ENCODE measurements around the gene SERPINB10.

SERPINB10 gene, protein sequence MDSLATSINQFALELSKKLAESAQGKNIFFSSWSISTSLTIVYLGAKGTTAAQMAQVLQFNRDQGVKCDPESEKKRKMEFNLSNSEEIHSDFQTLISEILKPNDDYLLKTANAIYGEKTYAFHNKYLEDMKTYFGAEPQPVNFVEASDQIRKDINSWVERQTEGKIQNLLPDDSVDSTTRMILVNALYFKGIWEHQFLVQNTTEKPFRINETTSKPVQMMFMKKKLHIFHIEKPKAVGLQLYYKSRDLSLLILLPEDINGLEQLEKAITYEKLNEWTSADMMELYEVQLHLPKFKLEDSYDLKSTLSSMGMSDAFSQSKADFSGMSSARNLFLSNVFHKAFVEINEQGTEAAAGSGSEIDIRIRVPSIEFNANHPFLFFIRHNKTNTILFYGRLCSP

DNA sequence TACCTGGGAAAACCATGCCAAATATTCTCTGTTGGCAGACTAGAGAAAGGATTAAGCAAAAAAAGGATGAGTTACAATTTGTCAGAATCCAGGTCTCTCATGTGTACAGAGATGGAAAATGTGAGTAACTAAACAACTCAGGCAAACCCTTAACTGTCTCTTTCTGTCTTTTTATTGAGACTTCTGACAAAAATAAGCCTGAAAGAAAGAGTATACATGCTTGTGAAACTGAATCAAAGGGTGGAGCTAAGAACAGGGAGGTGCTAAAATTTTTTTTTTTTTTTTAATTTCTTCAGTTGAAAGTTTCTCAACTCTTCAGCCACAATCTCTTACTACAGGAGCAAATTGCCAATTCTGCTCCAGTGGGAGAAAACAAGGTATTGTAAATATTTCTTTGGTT lies at the start of gene SERPINB10:
Gene SERPINB10 (plus strand): TSS at position 295 of the 400 bp plus-strand sequence. CDS start 7,553 bp downstream, outside the sequence.
- DNase-seq: no peak

DNA sequence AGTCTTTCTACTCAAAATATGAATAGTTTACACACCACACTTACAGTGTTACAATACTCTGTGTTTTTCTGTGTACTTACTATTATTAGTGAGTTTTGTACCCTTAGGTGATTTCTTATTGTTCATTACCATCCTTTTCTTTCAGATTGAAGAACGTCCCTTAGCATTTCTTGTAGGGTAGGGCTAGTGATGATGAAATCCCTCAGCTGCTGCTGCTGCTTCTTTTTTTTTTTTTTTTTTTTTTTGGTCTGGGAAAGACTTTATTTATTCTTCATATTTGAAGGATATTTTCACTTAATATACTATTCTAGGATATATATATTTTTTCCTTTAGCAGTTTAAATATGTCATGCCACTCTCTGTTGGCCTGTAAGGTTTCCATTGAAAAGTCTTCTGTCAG lies 49.3 kb upstream of the SERPINB10 start:
- no peak for DNase-seq

DNA sequence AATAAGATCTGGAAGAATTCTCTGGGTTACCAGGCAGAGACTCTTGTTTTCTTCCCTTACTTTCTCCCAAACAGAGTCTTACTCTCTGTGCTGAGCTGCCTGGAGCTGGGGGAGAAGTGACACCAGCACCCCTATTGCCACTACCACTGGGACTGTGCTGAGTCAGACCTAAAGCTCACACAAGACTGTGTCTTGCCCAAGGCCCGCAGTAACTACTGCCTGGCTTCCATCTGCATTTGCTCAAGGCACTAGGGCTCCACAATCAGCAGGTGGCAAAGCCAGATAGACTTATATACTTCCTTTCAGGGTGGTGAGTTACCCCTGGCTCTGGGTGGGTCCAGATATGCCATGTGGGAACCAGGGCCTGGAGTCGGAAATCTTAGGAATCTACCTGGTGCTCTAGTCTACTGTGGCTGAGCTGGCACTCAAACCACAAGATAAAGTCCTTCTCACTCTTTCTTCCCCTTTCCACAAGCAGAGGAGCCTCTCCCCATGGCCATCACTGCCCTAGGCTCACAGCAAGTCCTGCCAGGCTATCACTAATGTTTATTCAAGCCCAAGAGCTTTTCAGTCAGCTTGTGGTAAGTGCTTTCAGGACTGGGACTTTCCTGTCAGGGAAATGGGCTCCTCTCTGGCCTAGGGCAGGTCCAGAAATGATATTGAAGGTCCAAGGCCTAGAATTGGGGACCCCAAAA lies 47.8 kb upstream of the SERPINB10 start:
- no peak for DNase-seq

DNA sequence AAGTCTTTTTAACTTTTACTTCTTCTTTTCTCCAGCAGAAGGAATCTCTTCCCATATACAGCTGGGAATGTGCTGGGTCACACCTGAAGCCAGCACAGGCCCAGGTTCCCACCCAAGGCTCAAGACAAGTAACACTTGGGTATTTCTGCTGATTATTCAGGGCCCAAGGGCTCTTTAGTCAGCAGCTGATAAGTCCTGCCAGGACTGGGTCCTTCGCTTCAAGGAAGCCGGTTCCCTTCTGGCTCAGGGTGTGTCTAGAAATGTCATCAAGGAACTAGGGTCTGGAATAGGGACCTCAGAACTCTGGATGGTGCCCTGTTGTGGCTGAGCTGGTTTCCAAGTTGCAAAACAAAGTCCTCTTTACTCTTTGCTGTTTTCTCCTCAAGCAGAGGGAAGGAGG lies 47.2 kb upstream of the SERPINB10 start:
- DNase-seq: no peak

- DNase-seq: no peak
Observed at GRCh38 chr18:63867368-63868125, 40.2 kb upstream of the SERPINB10 start.

DNA sequence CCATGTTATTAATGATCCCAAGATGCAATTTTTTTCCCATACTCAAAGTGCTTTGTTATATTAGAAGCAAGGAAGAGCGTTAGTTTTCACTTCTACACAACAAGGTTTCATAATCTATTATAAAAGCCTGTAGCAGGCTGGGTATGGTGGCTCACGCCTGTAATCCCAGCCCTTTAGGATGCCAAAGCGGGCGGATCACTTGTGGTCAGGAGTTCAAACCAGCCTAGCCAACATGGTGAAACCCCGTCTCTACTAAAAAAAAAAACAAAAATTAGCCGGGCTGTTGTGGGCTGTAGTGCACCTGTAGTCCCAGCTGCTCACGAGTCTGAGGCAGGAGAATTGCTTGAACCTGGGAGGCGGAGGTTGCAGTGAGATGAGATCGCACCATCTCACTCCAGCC lies 39.2 kb upstream of the SERPINB10 start:
- no peak for DNase-seq

- DNase-seq: no peak
Observed at GRCh38 chr18:63869374-63869773, 38.4 kb upstream of the SERPINB10 start.

DNA sequence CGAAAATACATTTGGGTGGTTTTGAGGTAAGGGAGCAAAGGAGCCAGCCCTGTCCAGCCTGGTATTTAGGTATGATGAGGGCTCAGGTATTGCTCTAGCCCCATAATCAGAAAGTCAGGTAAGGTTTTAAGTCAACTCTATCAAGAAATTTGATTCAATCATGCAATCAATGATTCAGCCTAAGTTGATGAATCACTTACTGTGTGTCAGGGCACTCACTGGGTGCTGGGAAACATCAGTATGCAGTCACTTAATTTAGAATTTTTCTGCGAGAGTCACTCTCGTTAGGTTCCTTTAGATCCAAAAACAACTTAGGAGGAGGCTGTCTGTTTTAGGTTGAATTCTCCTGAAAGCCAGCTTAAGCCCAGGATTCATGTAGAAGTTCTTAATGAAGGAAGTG lies 37.9 kb upstream of the SERPINB10 start:
- no peak for DNase-seq

GRCh38 chr18:63871836-63872235 lies 35.9 kb upstream of the SERPINB10 start:
- no peak for DNase-seq

- no peak for DNase-seq
Observed at GRCh38 chr18:63872586-63872985, 35.2 kb upstream of the SERPINB10 start.

- no peak for DNase-seq
Observed at GRCh38 chr18:63878343-63878742, 29.4 kb upstream of the SERPINB10 start.

- no peak for DNase-seq
Observed at GRCh38 chr18:63878925-63879324, 28.8 kb upstream of the SERPINB10 start.

DNA sequence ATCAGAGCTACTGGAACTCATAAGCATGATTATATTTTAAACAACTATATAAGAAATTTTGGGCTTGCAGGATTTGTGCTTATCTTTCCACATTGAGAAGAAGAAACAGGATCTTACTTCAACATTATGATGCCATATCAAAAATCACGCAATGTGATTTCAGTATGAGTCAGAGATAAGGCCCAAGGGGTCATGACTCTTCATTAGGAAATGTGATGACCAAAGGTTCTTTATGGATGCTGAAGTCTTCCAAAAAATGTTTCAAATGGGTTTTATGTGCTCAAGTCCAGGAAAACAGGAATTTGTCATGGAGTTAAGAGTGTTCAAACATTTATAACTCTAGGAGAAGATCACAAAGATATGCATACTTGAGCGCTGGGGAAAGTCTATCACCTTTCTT lies 28.0 kb upstream of the SERPINB10 start:
- no peak for DNase-seq

DNA sequence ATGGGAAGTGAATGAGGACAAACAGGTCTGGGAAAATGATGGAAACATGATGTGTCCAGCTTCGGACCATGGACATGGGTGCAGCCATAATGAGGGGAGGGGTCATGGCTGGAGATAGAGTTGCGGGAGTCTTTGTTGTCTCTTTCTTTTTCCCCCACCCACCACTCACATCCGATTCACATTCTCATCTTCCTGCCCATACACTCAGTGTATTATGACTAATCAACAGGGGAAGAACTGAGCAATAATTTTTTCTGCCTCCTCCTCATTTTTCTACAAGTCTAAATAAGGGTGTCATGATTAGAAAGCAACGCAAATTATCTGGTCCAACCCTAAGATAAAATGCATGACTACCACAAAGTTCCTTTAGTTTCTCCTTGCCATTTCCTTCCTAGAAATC lies 25.9 kb upstream of the SERPINB10 start:
- no peak for DNase-seq

DNA sequence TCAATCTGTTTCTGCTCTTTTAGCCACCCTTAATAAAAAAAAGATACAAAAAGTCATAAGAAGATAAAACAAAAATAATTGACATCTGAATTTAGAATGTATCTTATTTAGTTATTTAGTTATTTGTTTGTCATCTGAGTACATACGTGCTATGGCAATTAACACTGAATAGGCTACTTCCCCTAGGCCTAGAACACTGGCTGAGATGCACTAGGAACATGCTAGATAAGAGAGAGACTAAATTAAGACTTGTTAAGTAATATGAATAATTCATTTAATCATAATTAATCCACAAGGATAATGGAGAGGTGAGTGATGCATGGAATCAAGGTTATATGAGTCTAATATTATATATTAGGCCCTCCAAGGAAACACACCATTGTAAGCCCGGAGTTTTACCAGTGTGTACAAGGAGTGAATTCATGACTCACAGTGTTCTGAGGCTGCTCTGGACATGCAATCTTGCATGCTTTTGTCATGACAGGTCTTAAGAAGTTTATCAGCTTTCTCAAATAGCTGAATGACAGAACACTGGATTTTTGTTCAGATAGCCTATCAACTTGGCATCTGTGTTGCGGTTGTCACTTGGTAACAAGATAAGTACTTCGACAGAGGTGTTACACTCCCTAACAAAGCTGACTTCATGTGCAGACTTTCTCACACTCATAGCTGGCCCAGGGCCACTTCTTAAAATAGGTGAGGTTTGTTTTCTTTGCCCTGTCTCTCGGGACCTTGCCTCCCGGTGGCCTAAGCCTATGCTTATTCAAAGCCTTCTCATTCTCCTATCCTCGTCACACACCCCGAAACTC lies 25.2 kb upstream of the SERPINB10 start:
- no peak for DNase-seq

- no peak for DNase-seq
Observed at GRCh38 chr18:63883617-63884016, 24.1 kb upstream of the SERPINB10 start.

DNA sequence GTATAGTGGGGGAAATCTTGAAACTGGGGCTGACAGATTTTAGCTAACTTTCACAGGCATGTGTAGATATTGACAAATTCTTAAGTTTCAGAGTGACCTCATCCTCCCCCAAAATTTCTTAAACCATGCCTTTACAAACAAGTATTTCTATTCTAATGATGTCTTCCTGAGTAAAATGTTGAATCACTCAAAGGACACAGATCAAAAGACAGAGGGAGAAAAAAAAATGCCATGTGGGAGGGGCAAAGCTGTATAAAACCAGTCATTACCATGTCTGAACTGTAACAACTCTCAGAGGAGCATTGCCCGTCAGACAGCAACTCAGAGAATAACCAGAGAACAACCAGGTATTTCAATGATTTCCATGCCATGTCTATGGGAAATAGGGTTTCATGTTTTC lies 20.3 kb upstream of the SERPINB10 start, which contains the start of gene SERPINB2:
Gene SERPINB2 (plus strand): TSS at position 282 of the 400 bp plus-strand sequence. CDS start 3,740 bp downstream, outside the sequence.
- no peak for DNase-seq

DNA sequence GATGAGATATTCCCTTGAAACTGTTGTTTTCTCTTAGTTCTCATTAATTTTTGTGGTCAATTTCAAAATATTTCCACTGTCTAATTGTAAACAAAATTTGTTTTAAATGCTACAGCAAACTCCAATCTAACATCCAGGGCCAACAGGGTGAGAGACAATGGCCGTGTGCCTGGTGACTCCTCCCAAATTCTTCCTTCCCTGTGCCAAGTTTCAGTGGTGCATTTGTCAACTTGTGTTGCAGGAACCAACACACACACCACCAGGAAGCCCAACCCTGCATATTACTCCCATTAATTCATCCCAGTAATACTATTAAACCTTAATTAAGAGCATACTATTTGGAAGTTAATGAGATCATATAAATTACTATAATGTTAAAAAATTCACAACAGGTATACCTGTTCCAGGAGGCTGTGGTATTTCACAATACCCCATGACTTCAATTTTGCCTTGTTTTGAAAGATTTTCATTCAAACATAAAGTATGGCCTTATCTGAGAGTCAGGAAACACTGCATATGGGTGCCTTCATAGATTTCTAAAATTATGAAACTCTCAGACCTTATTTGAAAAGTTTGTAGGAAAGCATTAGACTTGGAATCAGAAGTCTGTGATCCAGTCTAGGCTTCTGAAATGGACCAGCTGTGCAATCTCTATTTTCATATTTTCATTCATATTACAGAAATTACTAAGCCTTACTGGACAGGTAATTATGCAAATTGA lies 19.1 kb upstream of the SERPINB10 start:
- DNase-seq: no peak

DNA sequence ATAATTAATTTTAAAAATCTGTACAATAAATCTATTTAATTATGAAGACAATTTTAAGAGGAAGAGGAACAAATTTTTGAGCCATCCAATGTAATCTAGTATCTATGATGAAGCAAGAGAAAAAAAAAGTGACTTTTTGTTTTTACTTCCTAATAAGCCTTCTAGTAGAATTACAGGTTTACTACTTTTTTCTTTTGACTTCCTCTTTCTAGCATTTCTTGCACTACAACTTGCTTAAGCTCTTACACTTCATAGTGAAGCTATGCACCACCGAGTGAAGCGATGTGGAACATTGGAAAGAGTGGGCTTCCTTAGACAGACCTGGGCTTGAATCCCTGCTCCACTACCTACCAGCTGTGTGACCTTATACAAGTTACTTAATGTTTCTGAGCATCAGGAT lies 18.1 kb upstream of the SERPINB10 start:
- DNase-seq: no peak

DNA sequence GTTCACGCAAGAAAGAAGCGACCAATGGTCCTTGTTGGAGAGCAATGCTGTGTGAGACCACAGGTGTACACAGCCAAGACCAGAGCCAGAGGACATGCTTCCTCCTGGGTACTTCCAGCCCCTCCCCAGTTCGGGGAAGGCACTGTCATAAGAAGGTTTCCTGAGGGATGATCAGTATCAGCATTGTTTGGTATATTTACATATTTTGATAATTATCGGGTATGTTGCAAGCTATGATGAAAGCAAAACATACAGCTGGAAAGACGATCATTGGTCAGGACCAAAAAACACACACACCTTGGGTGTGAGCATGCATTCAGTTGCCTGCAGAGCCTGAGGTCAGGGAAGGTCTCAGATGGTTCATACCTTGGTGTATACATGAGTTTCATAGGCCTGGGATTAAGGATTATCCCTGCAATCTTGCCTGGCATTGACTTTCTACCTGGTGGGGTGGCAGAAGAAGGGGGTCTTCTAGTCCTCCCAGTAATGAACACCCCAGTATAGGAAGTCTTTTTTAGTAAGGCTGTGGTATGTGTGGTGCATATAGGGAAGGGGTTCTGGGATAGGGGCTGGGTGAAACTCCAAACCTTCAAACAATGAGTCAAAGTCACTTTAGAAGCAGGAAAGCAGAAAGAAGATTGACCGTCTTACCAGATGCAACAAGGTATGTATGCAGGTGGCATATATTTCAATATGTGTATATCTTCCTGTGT lies 17.4 kb upstream of the SERPINB10 start:
- no peak for DNase-seq

GRCh38 chr18:63890950-63891304 lies 16.8 kb upstream of the SERPINB10 start:
- no peak for DNase-seq

Data from activated naive CD4-positive, alpha-beta T cell (primary cell).